GM06990 (cell line): ENCODE results near the gene CAMKMT.

ENCODE experiments used
- DNase-seq: peaks from one replicate; pipeline ENCODE4 v3.0.0-alpha.2; 2011; ENCODE audit not compliant: insufficient read length; ENCODE audit errors: extremely low read depth
- H3K27me3 ChIP-seq: replicated peaks from 2 replicates; pipeline ENCODE4 v1.6.0; 2011; ENCODE audit warnings: low read length; ENCODE audit not compliant: control insufficient read depth, insufficient read depth
- H3K36me3 ChIP-seq: 2 replicates; pipeline ENCODE4 v1.5.1; 2011; ENCODE audit warnings: low read length; ENCODE audit not compliant: control insufficient read depth, insufficient read depth
- H3K4me3 ChIP-seq: replicated peaks from 2 replicates; pipeline ENCODE4 v1.5.1; 2011; ENCODE audit warnings: low read depth, mild to moderate bottlenecking, control low read depth, low read length
- CTCF ChIP-seq: IDR thresholded peaks from 2 replicates; pipeline ENCODE4 v1.5.1; 2011; ENCODE audit warnings: low read length, control low read depth, mild to moderate bottlenecking, inconsistent platforms; ENCODE audit not compliant: insufficient read depth, poor library complexity, severe bottlenecking

The CAMKMT gene

GRCh38 chr2:44799754-44800153 is 438.0 kb downstream of the CAMKMT start:
- Histone ChIP-seq H3K36me3 (no peaks in the 10 kb centered on the region), H3K4me3 (no peak overlapping the region), H3K27me3 (no peaks in the 10 kb centered on the region; the same call in 1 of the 2 replicates)
- TF ChIP-seq CTCF, result no peak
- DNase-seq, result no peak

GRCh38 chr2:44801289-44801840 is 439.6 kb downstream of the CAMKMT start:
- no peaks in the 10 kb centered on the region; the same call in 1 of the 2 replicates for H3K27me3 ChIP-seq
- no peak for TF ChIP-seq CTCF
- H3K4me3 ChIP-seq, result no peak overlapping the region
- no peaks in the 10 kb centered on the region for H3K36me3 ChIP-seq
- no peak for DNase-seq

- DNase-seq, result no peak
- TF ChIP-seq CTCF, result no peak
- H3K36me3 ChIP-seq, result no peaks in the 10 kb centered on the region
- H3K27me3 ChIP-seq, result no peaks in the 10 kb centered on the region; the same call in 1 of the 2 replicates
- no peak overlapping the region for H3K4me3 ChIP-seq
Measured at GRCh38 chr2:44801841-44802776, 440.4 kb downstream of the CAMKMT start.

- no peak for DNase-seq
- Histone ChIP-seq H3K27me3 (no peaks in the 10 kb centered on the region; the same call in 1 of the 2 replicates), H3K36me3 (no peaks in the 10 kb centered on the region), H3K4me3 (no peak overlapping the region)
- TF ChIP-seq CTCF, result no peak
Measured at GRCh38 chr2:44802777-44803424, 441.2 kb downstream of the CAMKMT start.

- no peaks in the 10 kb centered on the region for H3K36me3 ChIP-seq
- no peak for TF ChIP-seq CTCF
- DNase-seq, result no peak
- no peak overlapping the region for H3K4me3 ChIP-seq
- no peaks in the 10 kb centered on the region; the same call in 1 of the 2 replicates for H3K27me3 ChIP-seq
Measured at GRCh38 chr2:44804406-44805265, 442.9 kb downstream of the CAMKMT start.
